ENCODE data around the gene GALNS.

DNA sequence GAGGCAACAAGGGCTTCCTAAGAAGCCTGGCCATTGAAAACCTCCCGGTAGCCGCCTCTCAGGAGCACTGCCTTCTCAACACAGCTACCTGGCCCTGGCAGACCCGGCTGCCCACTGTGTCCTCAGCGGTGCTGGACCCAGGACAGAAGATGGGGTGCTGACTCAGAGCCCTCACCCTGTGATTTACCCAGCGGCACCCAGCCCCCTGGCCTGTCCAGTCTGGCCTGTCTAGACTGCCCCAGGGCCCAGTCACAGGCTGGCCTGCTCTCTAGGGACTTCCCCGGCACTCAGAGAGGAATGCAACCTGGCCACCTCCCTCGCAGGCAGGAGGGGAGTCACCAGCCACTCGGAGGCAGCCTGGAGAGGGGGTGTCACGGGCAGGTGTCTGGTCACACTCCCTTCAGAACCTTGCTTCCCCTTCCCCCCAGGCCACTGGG is 91.8 kb downstream of the GALNS start:
- TF ChIP-seq TEAD4 (CRISPR knock-in tag; IDR thresholded peaks at IDR 0.05), result no peak
- TF ChIP-seq FOXP1 (CRISPR knock-in tag; IDR thresholded peaks at IDR 0.05; ENCODE audit: borderline replicate concordance), result no peak
- TF ChIP-seq, protein P1, sequence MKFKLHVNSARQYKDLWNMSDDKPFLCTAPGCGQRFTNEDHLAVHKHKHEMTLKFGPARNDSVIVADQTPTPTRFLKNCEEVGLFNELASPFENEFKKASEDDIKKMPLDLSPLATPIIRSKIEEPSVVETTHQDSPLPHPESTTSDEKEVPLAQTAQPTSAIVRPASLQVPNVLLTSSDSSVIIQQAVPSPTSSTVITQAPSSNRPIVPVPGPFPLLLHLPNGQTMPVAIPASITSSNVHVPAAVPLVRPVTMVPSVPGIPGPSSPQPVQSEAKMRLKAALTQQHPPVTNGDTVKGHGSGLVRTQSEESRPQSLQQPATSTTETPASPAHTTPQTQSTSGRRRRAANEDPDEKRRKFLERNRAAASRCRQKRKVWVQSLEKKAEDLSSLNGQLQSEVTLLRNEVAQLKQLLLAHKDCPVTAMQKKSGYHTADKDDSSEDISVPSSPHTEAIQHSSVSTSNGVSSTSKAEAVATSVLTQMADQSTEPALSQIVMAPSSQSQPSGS (CRISPR knock-in tag; IDR thresholded peaks at IDR 0.05; ENCODE audit: borderline replicate concordance, low read depth), result no peak
- TF ChIP-seq CBFB (CRISPR knock-in tag; IDR thresholded peaks at IDR 0.05; ENCODE audit: low read depth), result no peak
- TF ChIP-seq, protein P2, sequence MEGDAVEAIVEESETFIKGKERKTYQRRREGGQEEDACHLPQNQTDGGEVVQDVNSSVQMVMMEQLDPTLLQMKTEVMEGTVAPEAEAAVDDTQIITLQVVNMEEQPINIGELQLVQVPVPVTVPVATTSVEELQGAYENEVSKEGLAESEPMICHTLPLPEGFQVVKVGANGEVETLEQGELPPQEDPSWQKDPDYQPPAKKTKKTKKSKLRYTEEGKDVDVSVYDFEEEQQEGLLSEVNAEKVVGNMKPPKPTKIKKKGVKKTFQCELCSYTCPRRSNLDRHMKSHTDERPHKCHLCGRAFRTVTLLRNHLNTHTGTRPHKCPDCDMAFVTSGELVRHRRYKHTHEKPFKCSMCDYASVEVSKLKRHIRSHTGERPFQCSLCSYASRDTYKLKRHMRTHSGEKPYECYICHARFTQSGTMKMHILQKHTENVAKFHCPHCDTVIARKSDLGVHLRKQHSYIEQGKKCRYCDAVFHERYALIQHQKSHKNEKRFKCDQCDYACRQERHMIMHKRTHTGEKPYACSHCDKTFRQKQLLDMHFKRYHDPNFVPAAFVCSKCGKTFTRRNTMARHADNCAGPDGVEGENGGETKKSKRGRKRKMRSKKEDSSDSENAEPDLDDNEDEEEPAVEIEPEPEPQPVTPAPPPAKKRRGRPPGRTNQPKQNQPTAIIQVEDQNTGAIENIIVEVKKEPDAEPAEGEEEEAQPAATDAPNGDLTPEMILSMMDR (IDR thresholded peaks at IDR 0.05), result no peak
- no peak for TF ChIP-seq ATF1 (CRISPR knock-in tag; IDR thresholded peaks at IDR 0.05)
- TF ChIP-seq ZNF138 (CRISPR knock-in tag; conservative IDR thresholded peaks at IDR 0.05), result no peak
- TF ChIP-seq ETV6 (CRISPR knock-in tag; IDR thresholded peaks at IDR 0.05), result no peak
